PC-9 (cell line): Measurements from ENCODE around the gene HMX1.

ENCODE experiments used
- CTCF ChIP-seq: fragments of 200-600 bp; sonication (generic); conservative IDR thresholded peaks from 2 replicates; pipeline ENCODE4 v1.6.1; 2017; ENCODE audit warnings: mixed run types, antibody characterized with exemption, mild to moderate bottlenecking, moderate library complexity
- EZH2 ChIP-seq: fragments of 200-600 bp; sonication (generic); IDR thresholded peaks from 2 replicates; pipeline ENCODE4 v1.8.0; 2017; ENCODE audit warnings: antibody characterized with exemption, low read depth

DNA sequence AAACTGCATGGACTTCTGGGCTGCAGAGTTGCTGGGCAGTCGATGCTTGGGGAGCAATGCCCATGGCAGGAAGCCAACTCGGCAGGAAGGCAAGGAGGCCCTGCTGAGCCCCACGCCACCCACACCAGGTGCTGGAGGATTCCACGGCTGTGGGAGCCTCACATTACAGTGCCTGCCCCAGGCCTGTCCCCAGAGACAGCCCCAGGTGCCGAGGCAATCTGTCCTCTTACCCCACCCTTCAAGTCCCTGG is 53.9 kb downstream of the HMX1 start:
- TF ChIP-seq CTCF (no peak), EZH2 (no peak)
